T-helper 9 cell (primary cell): Measurements from ENCODE around the gene USP15.

ENCODE experiments used
- DNase-seq: peaks from one replicate; pipeline ENCODE4 v3.0.0-alpha.2; 2020

Gene USP15

DNA sequence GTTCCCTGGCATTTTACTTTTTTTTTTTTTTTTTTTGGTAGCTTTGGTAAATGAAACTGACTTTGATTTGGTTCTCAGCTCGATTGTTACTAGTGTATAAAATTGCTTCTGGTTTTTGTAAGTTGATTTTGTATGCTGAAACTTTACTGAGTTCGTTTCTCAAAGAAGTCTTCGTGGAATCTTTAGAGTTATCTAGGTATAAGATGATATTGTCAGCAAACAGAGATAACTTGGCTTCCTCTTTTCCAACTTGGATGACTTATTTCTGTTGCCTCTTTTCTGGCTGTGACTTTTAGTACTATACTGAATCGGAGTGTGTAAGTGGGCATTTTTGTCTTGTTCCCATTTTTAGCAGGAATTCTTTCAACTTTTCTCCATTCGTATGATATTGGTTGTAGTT lies 28.1 kb downstream of the USP15 start:
- no peak for DNase-seq

DNA sequence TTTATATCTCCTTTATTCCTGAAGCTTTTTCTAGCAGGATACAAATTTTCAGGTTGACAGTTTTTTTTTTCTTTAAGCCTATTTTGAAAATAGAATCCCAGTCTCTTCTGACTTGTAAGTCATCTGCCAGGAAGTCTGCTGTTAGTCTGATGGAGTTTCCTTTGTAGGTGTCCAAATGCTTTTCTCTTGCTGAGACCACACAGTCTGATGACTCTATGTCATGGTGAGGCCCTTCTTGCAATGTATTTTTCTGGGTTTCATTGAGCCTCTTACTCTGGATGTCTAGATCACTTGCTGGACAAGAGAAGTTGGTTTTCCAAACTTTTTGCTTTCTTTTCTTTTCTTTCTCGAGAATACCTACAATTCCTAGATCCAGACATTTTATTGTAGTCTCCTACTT lies 30.6 kb downstream of the USP15 start:
- DNase-seq: no peak

DNA sequence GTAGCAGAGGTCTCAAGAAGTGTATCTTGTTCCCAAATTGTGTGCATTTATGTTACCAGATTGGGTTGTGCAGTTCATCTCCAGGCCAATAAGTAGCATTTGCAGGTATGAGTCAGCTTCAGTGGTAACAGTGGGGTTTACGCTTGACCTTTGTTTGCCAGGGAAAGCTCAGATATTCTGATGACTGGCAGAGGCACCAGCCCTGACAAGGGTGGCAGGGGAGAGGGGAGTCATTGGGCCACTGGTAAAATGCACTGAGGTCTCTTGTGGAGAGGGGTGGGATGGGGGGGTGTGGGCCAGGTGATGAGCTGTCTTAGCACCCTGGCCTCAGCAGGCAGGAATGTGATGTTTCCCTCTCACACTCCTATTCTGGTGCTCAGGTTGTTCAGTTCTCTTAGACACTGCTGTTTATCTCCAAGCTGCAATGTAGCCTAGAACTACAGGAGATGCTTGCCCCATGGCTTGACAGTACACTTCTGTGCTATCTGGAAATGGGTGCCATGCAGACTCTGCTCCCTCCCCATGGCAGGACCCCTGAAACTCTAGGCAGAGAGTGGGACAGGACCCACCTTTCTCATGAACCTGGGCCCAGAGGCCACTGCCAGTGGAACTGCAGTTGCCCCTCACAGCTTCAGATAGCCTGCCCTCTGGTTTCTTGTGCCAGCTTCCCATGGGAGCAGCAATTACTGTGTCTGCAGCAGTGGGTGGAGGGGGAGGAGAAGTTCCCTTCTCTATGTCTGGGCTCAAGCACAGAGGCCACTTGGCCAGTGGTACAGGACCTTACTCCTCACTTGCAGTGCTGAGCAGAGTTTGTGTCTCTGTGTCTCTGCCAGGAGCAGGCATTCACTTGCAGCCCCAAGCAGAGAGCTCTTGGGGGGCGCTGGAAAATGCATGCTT lies 31.9 kb downstream of the USP15 start:
- no peak for DNase-seq

DNA sequence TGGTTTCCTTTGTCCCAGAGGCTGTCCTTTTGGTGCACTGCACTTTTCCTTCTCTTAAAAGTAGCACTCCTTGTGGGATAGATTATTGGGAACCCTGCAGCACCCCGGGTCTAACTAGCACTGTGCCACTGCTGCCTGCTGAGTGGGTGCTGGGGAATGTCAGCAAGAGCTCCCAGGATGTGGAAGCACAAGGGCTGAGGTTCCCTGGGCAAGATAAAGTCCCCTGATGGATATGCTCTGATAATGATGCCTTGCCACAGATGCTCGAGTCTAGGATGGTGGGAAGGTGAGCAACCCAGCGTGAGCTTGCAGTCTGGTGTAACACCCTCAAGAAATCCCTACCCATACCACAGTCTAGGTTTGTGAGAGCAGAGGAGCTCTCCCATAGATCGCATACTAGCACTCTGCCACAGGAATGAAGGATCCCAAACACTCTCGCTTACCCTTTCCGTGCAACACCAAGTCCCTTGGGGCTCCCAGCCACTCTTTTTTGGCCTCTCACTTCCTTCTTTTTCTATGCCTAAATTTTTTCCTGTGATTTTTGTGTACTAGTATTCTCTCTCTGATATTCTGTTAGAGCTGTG lies 32.6 kb downstream of the USP15 start:
- no peak for DNase-seq

DNA sequence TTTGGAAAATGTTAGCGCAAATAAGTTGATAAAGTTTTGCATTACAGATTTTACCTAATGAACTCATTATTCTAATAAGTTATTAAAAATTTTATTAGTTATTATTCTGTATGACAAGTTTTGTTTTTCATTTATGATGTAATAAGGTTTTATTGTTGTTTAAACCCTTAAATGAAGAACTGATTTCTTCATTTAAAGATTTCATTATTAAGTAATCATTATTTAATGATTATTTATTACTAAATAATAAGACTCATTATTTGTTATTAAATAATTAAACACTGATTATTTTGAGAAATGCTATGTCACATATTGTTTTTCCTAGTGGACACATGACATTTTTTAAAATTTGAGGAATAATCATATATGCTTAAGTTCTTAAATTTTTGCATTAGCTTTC lies 34.2 kb downstream of the USP15 start:
- DNase-seq: no peak

DNA sequence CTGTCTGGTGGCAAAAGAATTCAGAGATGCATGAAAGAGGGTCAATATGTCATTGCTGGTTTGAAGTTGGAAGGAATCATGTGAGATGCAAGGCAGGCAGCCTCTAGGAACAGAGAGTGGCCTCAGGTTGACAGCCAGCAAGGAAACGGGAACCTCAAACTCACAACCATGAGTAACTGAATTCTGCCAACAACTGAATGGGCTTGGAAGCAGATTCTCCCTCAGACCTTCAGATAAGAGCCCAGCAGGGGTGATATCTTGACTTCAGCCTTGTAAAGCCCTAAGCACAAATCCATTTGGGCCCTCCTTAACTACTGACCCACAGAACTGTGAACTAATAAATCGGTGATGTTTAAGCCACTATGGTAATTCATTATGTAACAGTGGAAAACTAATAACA lies 35.8 kb downstream of the USP15 start:
- DNase-seq: no peak

DNA sequence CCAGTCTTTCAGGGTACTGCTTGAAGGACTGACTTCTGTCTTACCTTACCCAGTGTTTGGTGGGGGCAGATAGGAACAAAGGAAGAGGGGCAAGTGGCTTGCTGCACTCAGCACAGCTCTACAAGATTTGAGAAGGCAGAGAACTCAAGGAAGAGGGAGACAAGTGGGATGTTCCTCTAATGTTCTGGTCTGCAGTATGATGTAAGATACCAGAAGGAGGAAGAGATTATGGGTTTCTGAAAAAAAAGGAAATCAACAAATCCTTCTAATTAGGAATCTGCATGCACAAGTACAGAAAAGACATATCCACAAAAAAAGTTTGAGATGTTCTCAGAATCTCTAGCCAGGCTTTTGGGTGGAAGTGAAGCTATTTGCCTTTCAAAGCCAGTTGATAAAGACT lies 37.1 kb downstream of the USP15 start:
- DNase-seq: no peak

DNA sequence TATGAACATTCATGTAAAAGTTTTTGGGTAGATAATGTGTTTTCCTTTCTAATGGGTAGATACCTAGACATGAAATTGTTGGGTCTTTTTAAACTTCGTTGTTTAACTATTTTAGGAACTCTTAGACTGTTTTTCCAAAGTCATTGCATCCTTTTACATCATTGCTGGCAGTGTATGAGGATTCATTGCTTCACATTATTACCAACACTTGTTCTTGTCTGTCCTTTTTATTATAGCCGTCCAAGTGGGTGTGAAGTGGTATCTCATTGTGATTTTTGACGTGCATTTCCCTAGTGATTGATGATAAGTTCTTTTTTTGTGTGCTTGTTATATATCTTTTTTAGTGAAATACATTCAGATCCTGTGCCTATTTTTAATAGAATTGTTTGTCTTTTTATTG lies 39.4 kb downstream of the USP15 start:
- DNase-seq: no peak

DNA sequence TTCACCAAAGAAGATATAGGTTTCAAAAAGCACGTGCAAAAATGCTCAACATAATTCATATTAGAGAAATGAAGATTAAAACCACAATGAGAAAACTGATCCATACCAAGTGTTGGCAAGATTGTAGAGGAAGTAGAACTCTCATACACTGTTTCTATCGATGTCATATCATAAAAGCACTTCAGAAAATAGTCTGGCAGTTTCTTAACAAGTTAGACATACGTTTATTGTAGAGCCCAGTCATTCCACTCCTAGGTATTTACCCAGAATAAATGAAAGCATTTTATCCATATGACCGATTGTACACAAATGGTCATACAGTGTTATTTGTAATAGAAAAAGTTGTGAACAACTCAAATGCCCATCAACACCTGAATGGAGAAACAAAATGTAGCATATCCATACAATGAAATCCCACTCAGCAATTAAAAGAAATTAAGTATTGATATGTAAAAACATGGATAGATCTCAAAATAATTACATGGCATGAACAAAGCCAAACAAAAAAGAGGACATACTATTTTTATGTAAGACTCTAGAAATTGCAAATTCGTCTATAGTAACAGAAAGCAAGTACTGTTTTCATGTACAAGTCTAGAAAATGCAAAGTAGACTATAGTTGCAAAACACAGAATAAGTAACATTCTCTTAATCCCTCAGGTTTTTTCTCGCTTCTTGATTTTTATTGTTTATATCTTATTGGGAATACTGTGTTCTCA lies 41.0 kb downstream of the USP15 start:
- no peak for DNase-seq

DNA sequence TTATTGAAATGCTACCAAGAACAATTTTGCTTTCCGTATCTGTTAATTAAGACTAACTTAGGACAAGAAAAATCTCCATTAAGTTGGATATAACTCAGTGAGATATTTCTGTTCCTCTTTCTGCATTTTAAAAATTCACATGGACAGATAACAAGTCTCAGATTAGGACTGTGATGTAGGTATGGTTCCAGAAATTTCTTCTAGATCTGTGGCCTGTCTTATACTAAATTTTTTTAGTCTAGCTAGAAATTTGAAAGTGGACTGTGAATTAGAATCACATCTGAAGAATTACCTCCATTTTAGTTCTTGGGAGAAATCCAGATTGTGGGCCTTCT lies 41.6 kb downstream of the USP15 start:
- no peak for DNase-seq

DNA sequence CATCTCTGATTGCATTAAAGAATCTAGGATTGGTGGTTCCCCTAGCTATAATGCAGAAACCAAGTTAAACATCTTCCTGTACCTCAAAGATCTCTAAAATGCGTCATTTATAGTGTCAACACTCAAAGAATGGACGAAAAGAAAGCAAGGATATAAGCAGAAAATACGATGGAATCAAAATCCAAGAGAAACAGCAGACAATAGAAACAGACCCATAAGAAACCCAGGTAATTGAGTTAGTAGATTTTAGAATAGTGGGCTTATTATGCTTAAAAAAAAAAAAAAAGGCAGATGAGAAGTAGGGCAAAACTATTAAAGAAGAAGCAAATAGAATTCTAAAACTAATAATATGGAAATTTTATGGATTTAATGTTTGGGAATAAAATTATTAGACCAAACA lies 44.4 kb downstream of the USP15 start:
- no peak for DNase-seq

DNA sequence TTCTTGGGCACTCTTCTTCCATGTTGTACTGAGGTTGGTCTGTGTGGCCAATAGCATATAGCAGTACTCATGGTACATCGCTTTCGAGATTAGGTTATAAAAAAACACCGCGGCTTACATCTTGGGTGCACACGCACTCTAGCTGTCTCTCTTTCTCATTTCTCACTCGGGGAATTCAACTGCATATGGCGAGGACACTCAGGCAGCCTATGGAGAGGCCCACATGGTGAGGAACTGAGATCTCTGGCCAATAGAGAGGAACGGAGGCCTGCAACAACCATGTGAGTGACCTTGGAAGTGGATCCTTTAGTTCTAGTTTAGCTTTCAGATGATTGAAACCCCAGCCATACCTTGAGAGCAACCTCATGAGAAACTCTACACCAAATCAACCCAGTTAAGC lies 45.6 kb downstream of the USP15 start:
- no peak for DNase-seq

DNA sequence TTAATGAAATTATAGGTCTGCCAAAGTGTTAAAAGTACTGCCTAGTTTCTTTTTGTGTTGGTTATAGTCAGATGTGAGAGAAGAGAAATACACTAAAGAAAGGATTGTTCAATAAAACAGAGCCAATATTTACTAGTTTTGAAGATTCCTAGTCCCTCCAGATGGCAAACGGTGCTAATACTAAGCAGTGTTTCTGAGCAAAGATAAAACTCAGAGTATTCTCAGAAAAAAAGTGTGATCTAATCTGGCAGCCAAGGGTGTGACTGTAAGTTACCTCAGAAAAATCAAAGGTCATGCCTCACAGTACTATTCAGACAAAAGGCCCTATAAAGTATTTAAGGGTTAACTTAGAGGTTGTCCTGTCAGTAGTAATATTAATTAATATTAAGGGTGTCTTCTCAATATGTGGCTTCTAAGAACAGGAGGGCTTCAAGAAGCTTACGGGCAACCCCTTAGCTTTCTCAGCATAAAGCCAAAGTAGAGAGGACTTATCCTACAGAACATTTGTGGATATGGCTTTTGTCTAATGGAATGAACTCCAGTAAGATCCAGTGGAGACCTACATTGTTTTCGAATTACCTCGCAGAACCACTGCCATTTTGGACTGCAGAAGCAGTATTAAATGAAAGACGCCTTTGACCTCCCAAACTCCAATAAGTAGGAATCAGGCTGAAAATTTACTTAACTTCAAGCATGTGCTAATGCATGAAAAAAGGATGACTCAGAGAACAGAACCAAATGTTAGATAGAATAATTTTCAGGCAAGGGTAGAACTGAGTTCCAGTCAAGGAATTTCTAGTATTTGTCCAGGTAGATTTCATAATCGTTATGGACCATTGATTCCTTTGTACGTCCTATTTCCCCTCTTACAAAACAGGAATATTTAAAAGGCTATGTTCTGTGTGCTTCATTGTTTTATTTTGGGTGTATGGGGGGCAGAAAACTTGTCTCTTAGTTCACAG lies 46.6 kb downstream of the USP15 start:
- no peak for DNase-seq

DNA sequence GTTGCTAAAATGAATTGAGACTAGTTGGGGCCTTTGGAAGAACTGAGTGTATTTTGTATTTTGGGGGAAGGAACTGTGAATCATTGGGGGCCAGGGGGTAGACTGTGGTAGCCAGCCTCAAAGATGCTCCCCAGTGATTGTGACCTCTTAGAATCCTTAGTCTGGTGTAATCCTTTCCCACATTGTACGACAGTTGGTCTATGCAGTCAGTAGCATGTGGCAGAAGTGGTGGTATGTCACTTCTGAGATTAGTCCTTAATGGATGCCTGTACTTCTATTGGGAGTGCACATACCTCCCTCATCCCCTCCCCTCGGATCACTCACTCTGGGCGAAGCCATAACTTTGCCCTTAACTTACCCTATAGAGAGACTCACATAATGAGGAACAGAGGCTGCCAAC lies 48.0 kb downstream of the USP15 start:
- DNase-seq: no peak

DNA sequence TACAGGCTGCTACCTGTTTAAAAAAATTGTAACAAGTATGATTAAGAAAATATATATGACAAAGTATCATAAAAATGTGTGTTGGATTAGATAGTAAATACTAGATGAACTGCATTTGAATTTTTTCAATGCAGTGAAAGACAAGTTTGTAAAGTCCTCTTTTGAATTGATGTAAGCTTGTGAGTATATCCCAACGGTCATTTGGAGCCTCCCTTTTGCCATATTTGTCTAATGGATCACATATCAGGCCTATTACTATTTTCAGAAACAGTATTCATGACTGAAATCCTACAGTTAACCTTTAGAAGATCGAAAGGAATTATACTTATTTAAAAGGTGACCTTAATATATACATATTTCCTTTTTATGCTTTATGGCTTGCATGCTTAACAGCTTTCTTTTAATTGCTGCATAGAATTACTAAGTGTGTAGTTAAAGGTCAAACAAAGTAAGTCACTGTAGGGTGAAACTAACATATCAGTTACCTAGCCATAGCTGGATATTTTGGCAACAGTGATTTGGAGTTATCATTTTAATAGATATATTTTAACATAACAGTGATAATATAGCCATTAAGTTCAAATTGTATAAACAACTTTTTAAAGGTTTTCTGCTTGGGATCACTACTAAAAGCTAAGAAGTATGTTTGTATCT lies 53.6 kb downstream of the USP15 start:
- no peak for DNase-seq

DNA sequence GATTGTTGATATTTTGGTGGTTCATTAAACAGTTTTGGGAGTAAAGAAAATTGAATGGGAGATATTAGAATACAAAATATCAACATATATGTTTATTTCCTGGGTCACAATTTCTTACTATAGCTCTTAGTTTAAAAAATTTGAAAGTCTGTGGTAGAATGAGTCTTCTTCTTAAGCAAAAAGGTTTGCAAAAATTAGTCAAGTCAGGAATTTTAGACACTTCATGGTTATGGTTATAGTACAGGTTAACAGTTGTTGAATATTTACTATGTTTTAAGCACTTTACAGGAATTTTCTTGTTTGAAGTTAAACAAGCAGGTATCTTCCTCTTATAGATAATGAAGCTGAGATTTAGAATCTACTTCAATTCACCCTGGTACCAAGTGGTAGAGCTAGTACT lies 56.8 kb downstream of the USP15 start:
- DNase-seq: no peak

DNA sequence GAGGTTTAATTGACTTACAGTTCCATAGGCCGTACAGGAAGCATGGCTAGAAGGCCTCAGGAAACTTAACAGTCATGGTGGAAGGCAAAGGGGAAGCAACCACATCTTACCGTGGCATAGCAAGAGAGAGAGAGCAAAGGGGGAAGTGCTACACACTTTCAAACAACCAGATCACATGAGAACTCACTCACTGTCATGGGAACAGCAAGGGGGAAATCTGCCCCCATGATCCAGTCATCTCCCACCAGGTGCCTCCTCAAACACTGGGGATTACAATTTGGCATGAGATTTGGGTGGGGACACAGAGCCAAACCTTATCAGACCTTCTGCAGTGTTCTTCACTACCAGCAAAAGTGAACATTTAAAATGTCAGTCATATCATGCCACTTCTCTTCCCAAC lies 58.9 kb downstream of the USP15 start:
- DNase-seq: no peak

DNA sequence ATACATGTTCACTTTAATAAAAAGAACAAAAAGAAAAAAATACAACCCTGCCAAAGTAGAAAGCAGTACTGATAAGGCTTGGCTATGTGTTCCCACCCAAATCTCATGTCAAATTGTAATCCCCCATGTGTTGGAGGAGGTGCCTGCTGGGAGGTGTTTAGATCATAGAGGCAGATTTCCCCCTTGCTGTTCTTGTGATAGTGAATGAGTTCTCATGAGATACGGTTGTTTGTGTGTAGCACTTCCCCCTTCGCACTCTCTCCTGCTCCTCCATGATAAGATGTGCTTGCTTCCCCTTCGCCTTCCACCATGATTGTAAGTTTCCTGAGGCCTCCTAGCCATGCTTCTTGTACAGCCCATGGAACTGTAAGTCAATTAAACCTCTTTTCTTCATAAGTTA lies 59.9 kb downstream of the USP15 start:
- DNase-seq: no peak

DNA sequence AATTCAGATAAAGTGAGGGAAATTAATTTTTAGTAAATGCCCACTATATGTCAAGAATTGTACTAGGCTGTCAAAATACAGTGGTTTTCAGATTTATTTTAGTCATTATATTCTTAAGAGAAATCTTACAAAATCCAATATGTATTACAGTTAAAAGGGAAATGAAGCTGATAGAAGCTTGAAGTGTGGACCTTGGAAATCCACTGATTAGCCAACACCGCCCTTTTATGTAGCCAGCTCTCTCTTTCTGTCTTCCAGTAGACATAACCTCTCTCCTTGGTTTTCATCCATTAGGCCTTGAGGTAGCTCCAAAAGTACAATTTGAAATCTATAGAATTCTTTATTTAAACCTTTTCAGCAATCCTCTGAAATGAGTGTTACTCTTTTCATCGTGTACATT lies 63.2 kb downstream of the USP15 start:
- DNase-seq: no peak

DNA sequence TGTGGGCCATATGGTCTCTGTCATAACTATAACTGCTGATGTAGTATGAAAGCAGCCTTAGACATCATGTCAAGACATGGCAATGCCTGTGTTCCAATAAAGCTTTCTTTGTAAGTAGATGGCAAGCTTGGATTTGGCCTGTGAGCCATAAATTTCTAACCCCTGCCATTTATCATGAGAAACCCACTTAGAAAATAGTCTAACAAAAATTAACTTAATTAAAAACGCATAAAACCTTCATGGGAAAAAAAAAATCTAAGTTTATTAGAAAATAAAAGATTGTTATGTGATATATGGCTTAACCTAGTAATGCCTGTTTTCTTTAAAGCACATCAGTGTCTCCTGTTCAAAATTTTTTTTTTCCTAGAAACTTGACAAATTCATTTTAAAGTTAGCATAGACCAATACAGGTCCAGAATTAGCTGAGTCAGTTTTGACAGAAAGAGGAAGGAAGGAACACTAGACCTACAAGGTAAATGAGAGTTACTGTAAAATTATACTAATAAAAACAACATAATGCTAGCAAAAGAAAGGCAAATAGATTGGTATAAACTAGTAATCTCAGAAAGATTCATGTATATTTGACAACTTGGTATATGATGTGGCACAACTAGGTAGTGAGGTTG lies 68.2 kb downstream of the USP15 start:
- DNase-seq: no peak

DNA sequence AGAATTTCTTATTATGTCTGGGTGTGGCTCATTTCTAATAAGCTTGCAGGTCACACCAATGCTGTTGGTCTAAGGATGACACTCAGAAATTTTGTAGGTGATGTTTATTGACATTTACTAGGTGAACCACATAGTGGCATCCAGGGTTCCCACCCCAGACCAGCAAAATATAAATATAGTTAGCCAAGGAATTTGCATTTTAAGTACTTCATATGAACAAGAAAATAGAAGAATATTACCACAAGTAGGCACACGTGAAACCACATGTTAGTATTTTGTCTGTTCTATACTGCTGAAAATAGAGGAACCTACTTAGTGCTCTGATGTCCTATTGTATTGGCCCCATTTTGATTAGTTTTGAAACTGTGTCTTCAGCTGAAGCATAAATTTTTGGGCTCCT lies 71.1 kb downstream of the USP15 start:
- DNase-seq: no peak

DNA sequence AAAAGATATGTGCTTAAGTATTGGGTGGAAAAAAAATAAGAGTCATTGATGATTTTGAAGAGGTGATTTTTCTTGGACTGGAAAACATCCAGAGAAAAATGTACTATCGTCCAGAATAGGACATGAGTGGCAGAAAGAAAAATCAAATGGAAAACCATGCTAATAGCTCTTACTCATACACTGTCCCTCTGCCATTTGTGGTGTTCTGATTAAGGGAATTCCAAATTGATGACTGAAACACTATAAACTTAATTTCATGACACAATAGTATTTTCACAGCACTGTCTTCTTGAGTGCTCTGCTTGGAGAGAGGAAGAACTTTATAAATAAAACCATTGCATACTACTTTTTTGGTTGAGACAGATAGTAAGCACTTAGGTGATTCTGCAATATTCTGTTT lies 72.4 kb downstream of the USP15 start:
- DNase-seq: no peak
